Measurements from ENCODE around the gene ZFP91.

The ZFP91 gene

GRCh38 chr11:58625826-58626460, 47.1 kb downstream of the ZFP91 start:
- peak overlapping the region; percentile 33 for H3K27ac ChIP-seq
- H3K4me3 ChIP-seq (ENCODE audit: low read depth, low read length) = no peak overlapping the region
- no peak for TF ChIP-seq CTCF (IDR thresholded peaks at IDR 0.05; ENCODE audit: low read depth, low read length, missing control alignments)
- DNase-seq = peak; percentile 75
- peaks cover 17% of the 10 kb centered on the region for H3K36me3 ChIP-seq (replicated peaks)
- H3K27me3 ChIP-seq (replicated peaks) = no peaks in the 10 kb centered on the region
- in situ Hi-C loops (cut with HindIII; ENCODE audit: low pct_ligation_motif_present, low sequenced_read_pairs) = no loop called here

GRCh38 chr11:58626934-58627483, 48.1 kb downstream of the ZFP91 start:
- Histone ChIP-seq H3K4me3 (ENCODE audit: low read depth, low read length) (no peak overlapping the region), H3K36me3 (replicated peaks) (peaks cover 17% of the 10 kb centered on the region), H3K27ac (peak overlapping the region; percentile 87), H3K27me3 (replicated peaks) (no peaks in the 10 kb centered on the region)
- TF ChIP-seq CTCF (IDR thresholded peaks at IDR 0.05; ENCODE audit: low read depth, low read length, missing control alignments) = no peak
- DNase-seq = no peak
- in situ Hi-C loops (cut with HindIII; ENCODE audit: low pct_ligation_motif_present, low sequenced_read_pairs) = no loop called here

- peak; percentile 23 for DNase-seq
- in situ Hi-C loops (cut with HindIII; ENCODE audit: low pct_ligation_motif_present, low sequenced_read_pairs) = no loop called here
- no peaks in the 10 kb centered on the region for H3K27me3 ChIP-seq (replicated peaks)
- TF ChIP-seq CTCF (IDR thresholded peaks at IDR 0.05; ENCODE audit: low read depth, low read length, missing control alignments) = no peak
- no peak overlapping the region for H3K4me3 ChIP-seq (ENCODE audit: low read depth, low read length)
- peaks cover 12% of the 10 kb centered on the region for H3K36me3 ChIP-seq (replicated peaks)
- peak overlapping the region; percentile 87 for H3K27ac ChIP-seq
These were observed 49.6 kb downstream of the ZFP91 start for GRCh38 chr11:58628446-58628845.

GRCh38 chr11:58629857-58630256, 51.0 kb downstream of the ZFP91 start:
- peak; percentile 49 for DNase-seq
- H3K27ac ChIP-seq = no peak overlapping the region
- no peaks in the 10 kb centered on the region for H3K27me3 ChIP-seq (replicated peaks)
- no peak overlapping the region for H3K4me3 ChIP-seq (ENCODE audit: low read depth, low read length)
- peak; percentile 75 for TF ChIP-seq CTCF (IDR thresholded peaks at IDR 0.05; ENCODE audit: low read depth, low read length, missing control alignments)
- H3K36me3 ChIP-seq (replicated peaks) = peaks cover 3% of the 10 kb centered on the region
- in situ Hi-C loops (cut with HindIII; ENCODE audit: low pct_ligation_motif_present, low sequenced_read_pairs) = no loop called here

GRCh38 chr11:58631378-58631777, 52.5 kb downstream of the ZFP91 start:
- no peak overlapping the region for H3K4me3 ChIP-seq (ENCODE audit: low read depth, low read length)
- in situ Hi-C loops (cut with HindIII; ENCODE audit: low pct_ligation_motif_present, low sequenced_read_pairs) = no loop called here
- TF ChIP-seq CTCF (IDR thresholded peaks at IDR 0.05; ENCODE audit: low read depth, low read length, missing control alignments) = no peak
- no peak overlapping the region for H3K27ac ChIP-seq
- H3K36me3 ChIP-seq (replicated peaks) = no peaks in the 10 kb centered on the region
- H3K27me3 ChIP-seq (replicated peaks) = no peaks in the 10 kb centered on the region
- no peak for DNase-seq

GRCh38 chr11:58632510-58632909, 53.6 kb downstream of the ZFP91 start:
- no peak overlapping the region for H3K4me3 ChIP-seq (ENCODE audit: low read depth, low read length)
- in situ Hi-C loops (cut with HindIII; ENCODE audit: low pct_ligation_motif_present, low sequenced_read_pairs) = no loop called here

More at GRCh38 chr11:58632510-58632909, 53.6 kb downstream of the ZFP91 start:
- Histone ChIP-seq H3K27ac (no peak overlapping the region), H3K36me3 (replicated peaks) (no peaks in the 10 kb centered on the region), H3K27me3 (replicated peaks) (no peaks in the 10 kb centered on the region)
- DNase-seq = no peak
- TF ChIP-seq CTCF (IDR thresholded peaks at IDR 0.05; ENCODE audit: low read depth, low read length, missing control alignments) = no peak

Measured in brain microvascular endothelial cell (primary cell).